SK-N-DZ (cell line): Measurements from ENCODE around the gene PRR13.
"Not testable (repeated sequence)": the region's sequence is repeated elsewhere in the genome, so short reads cannot be mapped to it uniquely, and the experiment has no call there.

Source experiments
- DNase-seq: peaks from one replicate; pipeline ENCODE4 v3.0.0-alpha.2; 2015; ENCODE audit warnings: low spot score

The PRR13 gene

DNA sequence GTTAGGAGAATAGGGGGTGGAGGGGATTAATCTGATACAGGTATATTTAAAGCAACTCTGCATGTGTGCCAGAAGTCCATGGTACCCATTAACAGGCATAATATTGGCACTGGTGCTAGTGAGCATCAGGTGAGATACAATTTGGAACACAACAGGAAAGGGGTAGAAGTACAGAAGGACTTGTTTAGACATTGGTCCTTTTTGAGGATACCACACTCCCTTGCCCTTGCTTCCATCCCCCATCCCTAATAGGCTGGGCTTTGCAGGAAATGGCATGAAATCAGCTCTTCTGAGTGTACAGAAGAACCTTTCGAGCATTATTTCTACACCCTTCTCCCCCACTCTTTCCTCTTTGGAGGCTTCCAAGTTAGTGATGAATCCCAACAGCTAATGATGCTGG lies 26.7 kb downstream of the PRR13 start:
- DNase-seq: no peak

DNA sequence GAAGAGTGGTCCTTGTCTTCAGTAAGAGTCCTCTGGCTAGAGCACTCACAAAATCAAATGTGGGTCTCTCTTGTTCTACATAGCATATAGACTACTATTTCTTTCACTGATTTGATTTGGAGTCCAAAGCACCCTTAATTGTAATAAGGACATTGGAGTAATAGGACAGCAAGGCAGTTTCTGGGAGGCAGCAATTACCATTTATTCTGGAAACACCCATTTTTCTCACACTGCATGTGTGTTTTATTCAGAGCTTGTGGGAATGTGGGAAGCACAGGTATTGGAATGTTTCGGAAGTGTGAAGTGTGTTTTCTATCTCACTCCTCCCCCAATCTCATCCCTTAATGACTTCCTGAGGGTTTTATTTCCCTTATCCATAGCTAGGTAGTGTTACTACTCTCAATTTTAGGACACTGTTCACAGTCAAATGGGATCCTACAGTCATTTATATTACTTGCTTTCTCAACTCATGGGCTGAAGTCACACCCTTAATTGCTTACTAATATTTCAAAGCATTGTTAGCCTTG lies 30.6 kb downstream of the PRR13 start:
- DNase-seq: no peak

- DNase-seq: no peak
Observed at GRCh38 chr12:53474077-53474476, 32.5 kb downstream of the PRR13 start.

- no peak for DNase-seq
Observed at GRCh38 chr12:53474819-53475218, 33.3 kb downstream of the PRR13 start.

- DNase-seq: peak; percentile 74
Observed at GRCh38 chr12:53476769-53477209, 35.3 kb downstream of the PRR13 start.

DNA sequence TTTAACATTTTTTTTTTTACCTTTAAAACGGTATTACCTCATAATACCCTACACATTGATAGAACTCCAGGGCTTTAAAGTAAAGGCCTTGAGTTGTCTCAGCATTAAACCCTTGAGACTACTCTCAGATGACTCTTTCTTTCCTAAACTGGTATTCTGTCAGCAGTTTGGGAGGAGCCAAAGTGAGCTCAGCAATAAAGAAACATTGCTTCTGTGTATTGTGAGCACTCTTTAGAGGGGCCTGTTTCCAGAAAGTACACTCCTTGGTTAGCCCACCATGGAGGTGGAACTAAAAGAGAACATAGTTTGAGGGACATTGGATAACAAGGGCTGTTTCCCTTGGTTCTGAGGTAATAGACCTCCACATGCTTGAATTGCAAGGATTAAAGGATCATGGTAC lies 37.3 kb downstream of the PRR13 start:
- no peak for DNase-seq

DNA sequence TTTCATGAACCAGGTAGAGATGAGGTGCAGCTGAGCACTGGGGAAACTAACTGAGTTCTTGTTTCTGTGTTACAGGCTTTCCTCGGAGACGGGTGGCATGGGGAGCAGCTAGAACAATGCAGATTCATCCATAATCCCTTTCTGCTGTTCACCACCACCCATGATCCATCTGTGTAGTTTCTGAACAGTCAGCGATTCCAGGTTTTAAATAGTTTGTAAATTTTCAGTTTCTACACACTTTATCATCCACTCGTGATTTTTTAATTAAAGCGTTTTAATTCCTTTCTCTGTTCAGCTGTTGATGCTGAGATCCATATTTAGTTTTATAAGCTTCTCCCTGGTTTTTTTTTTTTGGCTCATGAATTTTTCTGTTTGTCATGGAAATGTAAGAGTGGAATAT lies 37.8 kb downstream of the PRR13 start:
- DNase-seq: no peak

- DNase-seq: no peak
Observed at GRCh38 chr12:53480491-53481442, 39.2 kb downstream of the PRR13 start.

- not testable (repeated sequence) for DNase-seq
Observed at GRCh38 chr12:53481458-53481857, 39.9 kb downstream of the PRR13 start.

- no peak for DNase-seq
Observed at GRCh38 chr12:53481939-53482586, 40.5 kb downstream of the PRR13 start.

DNA sequence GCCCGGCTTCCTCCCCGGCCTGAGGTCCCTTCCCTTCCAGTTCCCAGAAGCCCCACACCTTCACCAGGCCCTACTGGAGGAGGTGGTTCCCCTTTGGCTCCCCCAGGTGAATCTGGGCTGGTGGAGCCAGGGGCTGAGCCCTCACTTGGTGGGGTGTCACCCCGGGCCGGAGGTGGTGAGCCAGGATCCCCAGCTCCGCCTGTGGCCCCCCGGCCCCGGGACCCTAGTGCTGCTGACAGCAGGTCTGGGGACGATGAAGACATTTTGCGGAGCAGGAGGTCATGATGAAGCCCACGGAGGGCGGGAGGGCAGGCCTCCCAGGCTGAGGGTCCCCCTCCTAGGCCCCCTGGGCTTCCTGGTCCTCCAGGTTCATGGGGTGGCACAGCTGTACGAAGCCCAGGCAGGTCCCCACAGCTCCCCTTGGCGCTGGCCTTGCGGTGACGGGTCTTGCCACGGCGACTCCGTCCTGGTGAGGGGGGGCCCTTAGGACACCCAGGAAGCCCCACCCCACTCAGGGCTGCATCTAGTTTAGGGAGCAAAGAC lies 41.2 kb downstream of the PRR13 start:
- no peak for DNase-seq

DNA sequence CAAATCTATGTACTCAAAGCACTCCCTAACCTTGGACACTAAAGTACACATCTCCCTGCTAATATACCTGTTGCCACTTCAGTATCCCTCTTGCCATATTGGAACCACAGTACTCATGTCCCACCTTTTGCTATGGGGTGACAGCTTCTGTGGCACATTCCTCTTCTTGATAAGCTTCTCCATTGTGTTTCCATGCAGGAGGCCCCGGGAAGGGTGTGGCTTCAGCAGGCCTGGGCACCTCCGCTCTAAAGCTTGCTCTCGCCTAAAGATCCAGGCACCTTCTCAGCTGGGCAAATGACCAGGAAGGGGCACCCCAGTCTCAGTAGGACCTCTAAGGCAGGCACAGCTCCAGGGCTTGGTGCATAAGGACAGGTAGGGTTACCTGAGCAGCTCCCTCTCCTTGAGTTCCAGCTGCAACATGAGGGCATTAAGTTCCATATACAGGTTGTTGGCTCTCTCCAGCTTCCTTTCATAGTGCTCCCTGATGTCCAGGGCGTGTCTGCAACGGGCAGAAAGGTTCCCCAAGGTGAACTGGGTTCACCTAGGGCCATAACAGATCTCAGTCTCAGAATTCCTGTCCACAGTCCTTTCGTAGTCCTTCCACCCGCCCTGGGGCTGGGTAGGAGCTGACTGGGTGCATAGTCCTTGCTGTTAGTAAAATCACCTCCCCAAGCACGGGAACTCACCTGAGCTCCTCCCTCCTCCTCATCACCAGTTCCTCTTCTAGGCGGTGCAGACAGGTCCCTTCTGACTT lies 41.9 kb downstream of the PRR13 start:
- no peak for DNase-seq

GRCh38 chr12:53483979-53484377 lies 42.4 kb downstream of the PRR13 start:
- no peak for DNase-seq

- no peak for DNase-seq
Observed at GRCh38 chr12:53484686-53485575, 43.4 kb downstream of the PRR13 start.

DNA sequence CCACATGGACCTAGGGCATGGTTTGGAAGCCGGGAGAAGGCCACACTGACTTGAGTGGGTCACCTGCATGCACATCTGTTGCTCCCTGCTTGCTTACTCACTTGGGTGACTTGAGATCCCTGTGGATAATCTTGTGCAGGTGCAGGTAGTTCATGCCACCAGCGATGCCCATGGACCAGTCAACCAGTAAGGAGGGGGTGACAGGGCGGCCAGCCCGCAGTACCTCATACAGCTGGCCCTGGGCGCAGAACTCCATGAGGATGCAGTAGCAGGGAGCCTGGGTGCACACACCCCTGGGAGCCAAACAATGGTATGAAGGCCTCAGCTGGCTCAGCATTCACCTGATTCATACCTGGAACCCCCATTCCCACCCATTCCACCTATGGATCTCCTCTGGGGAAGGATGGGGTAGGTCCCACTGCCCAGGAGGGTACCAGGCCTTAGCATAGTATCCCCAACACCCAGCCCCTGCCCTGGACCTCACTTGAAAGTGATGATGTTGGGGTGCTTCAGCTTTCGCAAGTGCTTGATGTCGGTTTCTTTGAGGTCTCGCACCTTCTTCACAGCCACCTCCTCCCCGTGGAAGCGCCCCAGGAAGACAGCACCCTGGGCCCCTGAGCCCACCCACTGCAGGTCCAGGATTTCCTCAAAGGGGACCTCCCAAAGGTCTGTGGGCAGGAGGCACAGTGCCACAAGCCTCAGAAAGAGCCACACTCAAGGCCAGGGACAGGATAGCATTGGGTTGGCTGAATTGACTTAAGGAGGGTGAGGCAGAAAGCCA lies 44.6 kb downstream of the PRR13 start:
- no peak for DNase-seq

- no peak for DNase-seq
Observed at GRCh38 chr12:53486736-53487487, 45.4 kb downstream of the PRR13 start.

DNA sequence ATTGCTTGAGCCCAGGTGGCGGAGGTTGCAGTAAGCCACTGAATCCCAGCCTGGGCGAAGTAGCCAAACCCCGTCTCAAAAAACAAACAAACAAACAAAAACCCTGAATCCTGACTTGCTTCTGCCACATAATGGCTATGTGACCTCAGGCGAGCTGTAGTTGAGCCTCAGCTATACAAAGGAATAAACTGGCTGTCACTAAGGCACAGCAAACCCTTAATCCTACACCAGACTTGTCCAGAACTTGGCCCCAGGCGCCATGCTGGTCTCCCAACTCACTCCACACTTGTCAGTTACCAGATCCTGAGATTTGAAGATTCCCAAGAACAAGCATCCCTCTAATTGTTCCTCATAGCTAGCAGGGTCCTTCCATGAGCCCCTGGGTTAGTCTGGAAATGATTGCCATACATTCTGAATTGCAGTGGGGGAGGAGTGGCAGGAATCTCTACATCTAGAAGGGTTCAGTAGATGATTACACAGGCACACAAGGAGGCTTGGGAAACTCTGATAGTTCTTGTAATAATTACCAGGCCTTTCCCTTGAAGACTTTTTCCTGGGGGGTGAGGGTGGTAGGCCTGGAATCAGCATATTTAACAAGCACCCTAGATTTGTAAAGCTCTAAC lies 47.8 kb downstream of the PRR13 start:
- no peak for DNase-seq

DNA sequence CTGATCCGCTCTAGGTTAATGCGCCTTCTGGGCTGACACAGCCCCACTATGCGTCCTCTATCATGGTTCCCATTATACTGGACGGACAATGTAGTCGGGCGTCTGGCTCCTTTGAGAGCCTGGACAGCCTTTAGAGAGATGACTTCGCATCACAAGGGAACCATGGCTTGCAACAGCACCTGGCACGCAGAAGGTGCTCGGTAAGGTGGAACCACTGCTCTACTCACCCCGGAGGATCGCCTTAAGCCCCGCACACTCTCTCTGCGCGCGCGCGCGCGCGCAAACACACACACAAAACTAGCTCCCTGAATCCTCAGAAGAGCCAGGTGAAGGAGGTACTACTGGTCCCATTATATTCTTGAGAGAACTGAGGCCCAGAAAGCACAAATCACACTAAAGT lies 50.7 kb downstream of the PRR13 start:
- DNase-seq: peak; percentile 47
